Natural killer cell (primary cell): ENCODE data around the gene LAMA1. TPM values are rescaled to one million over a fixed set of nuclear protein-coding genes. Genes with fewer than 3 reads are reported as not detected.
A peak's percentile ranks its signal among the peaks of the same experiment; 100 is the strongest.

Source experiments
- ATAC-seq, 3 donors: fragments of 150-1000 bp in 2 of 3; fragments of 200-7000 bp in 1 of 3; cut with Tn5 transposase; 1 replicate in 1 of 3; 2 replicates in 2 of 3; pipeline ENCODE4 v1.10.0; 2021; ENCODE audit warnings: mild to moderate bottlenecking in 2 of 3, moderate library complexity in 2 of 3
- DNase-seq, 2 donors: peaks; one replicate each; pipeline versions ENCODE4 v3.0.0 to v3.0.0-alpha.2; 2013 to 2021; ENCODE audit warnings: mixed read lengths in 1 of 2
- H3K27ac ChIP-seq: one replicate; pipeline ENCODE4 v1.5.1; 2013; ENCODE audit warnings: mild to moderate bottlenecking, low read length
- H3K27me3 ChIP-seq: one replicate; pipeline ENCODE4 v1.6.1; 2013; ENCODE audit warnings: low read length; ENCODE audit not compliant: control insufficient read depth, insufficient read depth
- H3K36me3 ChIP-seq: one replicate; pipeline ENCODE4 v1.6.1; 2013; ENCODE audit warnings: low read length; ENCODE audit not compliant: control insufficient read depth, insufficient read depth
- H3K4me1 ChIP-seq: one replicate; pipeline ENCODE4 v1.6.1; 2013; ENCODE audit warnings: low read length; ENCODE audit not compliant: control insufficient read depth, insufficient read depth
- H3K4me3 ChIP-seq: one replicate; pipeline ENCODE4 v1.5.1; 2013; ENCODE audit warnings: low read length
- H3K9me3 ChIP-seq: one replicate; pipeline ENCODE4 v1.6.1; 2013; ENCODE audit warnings: low read length; ENCODE audit not compliant: control insufficient read depth, insufficient read depth
- H3K27ac Mint-ChIP-seq, 2 donors: one replicate each; pipeline ENCODE4 v1.8.0; 2022; ENCODE audit warnings: mild to moderate bottlenecking in 2 of 2, mixed read lengths in 2 of 2, moderate library complexity in 1 of 2
- H3K27me3 Mint-ChIP-seq, 2 donors: one replicate each; pipeline ENCODE4 v1.8.0; 2022; ENCODE audit warnings: low read depth in 2 of 2, mixed read lengths in 2 of 2
- H3K36me3 Mint-ChIP-seq: one replicate; pipeline ENCODE4 v1.8.0; 2022; ENCODE audit warnings: mixed read lengths
- H3K4me1 Mint-ChIP-seq, 2 donors: one replicate each; pipeline ENCODE4 v1.8.0; 2022; ENCODE audit warnings: mixed read lengths in 2 of 2
- H3K4me3 Mint-ChIP-seq: one replicate; pipeline ENCODE4 v1.8.0; 2022; ENCODE audit warnings: mild to moderate bottlenecking, moderate library complexity, mixed read lengths
- H3K9me3 Mint-ChIP-seq, 2 donors: one replicate each; pipeline ENCODE4 v1.8.0; 2022; ENCODE audit warnings: mixed read lengths in 2 of 2
- WGBS: methylation state at CpG from one replicate; pipeline ENCODE4 v1.1.7; 2013; ENCODE audit warnings: missing lambda C conversion rate; ENCODE audit not compliant: insufficient coverage; 5-methylcytosine and 5-hydroxymethylcytosine counted together
- intact Hi-C: fragments of 100-400 bp; cut with micrococcal nuclease; formaldehyde crosslinking; loops from one replicate; pipeline ENCODE4 v1.14.2; 2022
- total RNA-seq, 4 donors: library from RNA; stranded (reverse); fragments of 120-200 nt in 1 of 4; gene quantifications; one replicate each; pipeline versions ENCODE4 v1.2.3 to v1.2.4, GENCODE V29; 2013 to 2022
- TF ChIP-seq, protein P1 (sequence below): fragments of 200-600 bp; IDR thresholded peaks from one replicate; pipeline ENCODE4 v1.8.0; 2022; ENCODE audit warnings: antibody characterized with exemption

LAMA1 gene
- total RNA-seq, 3 donors from 2014 or later (not counting 1 experiment from before 2014, with no cell fraction given) = not detected

DNA sequence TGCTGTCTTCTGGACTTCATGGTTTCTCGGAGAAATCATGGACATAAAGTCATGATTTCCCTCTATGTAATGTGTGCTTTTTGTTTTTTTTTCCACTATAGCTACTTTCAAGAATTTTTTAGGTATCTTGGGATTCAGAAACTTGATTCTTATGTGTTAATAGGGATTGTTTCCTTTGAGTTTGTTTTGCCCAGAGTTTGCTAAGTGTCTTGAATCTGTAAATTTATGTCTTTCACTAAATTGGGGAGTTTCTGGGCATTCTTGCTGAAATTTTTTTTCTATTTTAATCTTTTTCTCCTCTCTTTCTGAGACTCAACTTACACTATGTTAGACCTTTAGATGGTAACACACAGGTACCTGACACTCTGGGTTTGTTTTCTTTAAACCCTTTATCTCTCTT is 182.7 kb downstream of the LAMA1 start:
- no peaks in the 10 kb centered on the region for H3K4me1 ChIP-seq
- H3K27me3 Mint-ChIP-seq = peaks cover 4 to 21% of the 10 kb centered on the region in 2 donors
- H3K9me3 ChIP-seq = no peaks in the 10 kb centered on the region
- no peak overlapping the region for H3K4me3 ChIP-seq
- DNase-seq (no peak), ATAC-seq (no peak)
- H3K27me3 ChIP-seq = peaks cover 2% of the 10 kb centered on the region
- no peak overlapping the region for H3K27ac Mint-ChIP-seq
- H3K4me3 Mint-ChIP-seq = no peak overlapping the region
- peaks cover 0 to 4% of the 10 kb centered on the region in 2 donors for H3K9me3 Mint-ChIP-seq
- H3K27ac ChIP-seq = no peak overlapping the region
- H3K4me1 Mint-ChIP-seq = no peaks in the 10 kb centered on the region
- TF ChIP-seq, protein P1, sequence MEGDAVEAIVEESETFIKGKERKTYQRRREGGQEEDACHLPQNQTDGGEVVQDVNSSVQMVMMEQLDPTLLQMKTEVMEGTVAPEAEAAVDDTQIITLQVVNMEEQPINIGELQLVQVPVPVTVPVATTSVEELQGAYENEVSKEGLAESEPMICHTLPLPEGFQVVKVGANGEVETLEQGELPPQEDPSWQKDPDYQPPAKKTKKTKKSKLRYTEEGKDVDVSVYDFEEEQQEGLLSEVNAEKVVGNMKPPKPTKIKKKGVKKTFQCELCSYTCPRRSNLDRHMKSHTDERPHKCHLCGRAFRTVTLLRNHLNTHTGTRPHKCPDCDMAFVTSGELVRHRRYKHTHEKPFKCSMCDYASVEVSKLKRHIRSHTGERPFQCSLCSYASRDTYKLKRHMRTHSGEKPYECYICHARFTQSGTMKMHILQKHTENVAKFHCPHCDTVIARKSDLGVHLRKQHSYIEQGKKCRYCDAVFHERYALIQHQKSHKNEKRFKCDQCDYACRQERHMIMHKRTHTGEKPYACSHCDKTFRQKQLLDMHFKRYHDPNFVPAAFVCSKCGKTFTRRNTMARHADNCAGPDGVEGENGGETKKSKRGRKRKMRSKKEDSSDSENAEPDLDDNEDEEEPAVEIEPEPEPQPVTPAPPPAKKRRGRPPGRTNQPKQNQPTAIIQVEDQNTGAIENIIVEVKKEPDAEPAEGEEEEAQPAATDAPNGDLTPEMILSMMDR = no peak
- no peaks in the 10 kb centered on the region for H3K36me3 Mint-ChIP-seq
- intact Hi-C loops = no loop called here
- no CpG with 5 or more reads among the region's 1 CpG for WGBS
- H3K36me3 ChIP-seq = no peaks in the 10 kb centered on the region

DNA sequence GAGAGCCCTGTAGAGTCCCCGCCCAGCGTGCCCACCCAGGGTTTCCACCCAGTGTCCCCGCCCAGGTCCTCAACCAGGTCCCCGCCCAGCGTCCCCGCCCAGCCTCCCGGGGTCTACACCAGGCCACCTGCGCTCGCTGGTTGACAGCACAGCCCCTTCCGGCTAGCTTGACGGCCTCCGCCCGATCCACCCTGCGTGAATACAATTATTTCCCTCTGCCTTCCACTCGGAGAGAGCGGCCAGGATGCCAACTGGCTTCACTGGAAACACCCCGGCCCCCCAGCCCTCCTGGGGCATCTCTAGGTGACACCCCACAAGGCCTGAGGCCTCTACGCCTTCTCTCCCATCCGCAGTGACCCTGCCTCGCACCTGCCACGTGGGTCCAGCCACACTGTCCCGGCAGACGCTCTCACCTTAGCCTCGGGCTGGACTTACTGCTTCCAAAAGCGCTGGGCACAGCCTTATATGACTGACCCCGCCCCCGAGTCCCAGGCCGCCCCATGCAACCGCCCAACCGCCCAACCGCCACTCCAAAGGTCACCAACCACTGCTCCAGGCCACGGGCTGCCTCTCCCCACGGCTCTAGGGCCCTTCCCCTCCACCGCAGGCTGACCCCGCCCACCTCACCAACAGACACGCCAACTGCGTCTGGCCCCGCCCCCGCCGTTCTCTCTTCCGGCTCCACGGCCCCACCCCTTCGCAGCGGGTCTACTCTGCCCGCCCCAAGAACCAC is 188.1 kb downstream of the LAMA1 start:
- DNase-seq (no peak), ATAC-seq (peak in 1 of 3 donors; percentile 12)
- TF ChIP-seq, protein P1 = no peak
- no peak overlapping the region for H3K4me3 Mint-ChIP-seq
- no peaks in the 10 kb centered on the region for H3K9me3 ChIP-seq
- no peaks in the 10 kb centered on the region for H3K4me1 Mint-ChIP-seq
- H3K27ac Mint-ChIP-seq = no peak overlapping the region
- H3K9me3 Mint-ChIP-seq = no peaks in the 10 kb centered on the region
- WGBS = 88% methylated on average over 45 of the region's 45 CpGs
- no peaks in the 10 kb centered on the region for H3K4me1 ChIP-seq
- H3K27me3 ChIP-seq = no peaks in the 10 kb centered on the region
- H3K36me3 ChIP-seq = no peaks in the 10 kb centered on the region
- no peak overlapping the region for H3K27ac ChIP-seq
- intact Hi-C loops = no loop called here
- no peaks in the 10 kb centered on the region for H3K36me3 Mint-ChIP-seq
- H3K4me3 ChIP-seq = no peak overlapping the region
- peaks cover 0 to 2% of the 10 kb centered on the region in 2 donors for H3K27me3 Mint-ChIP-seq

DNA sequence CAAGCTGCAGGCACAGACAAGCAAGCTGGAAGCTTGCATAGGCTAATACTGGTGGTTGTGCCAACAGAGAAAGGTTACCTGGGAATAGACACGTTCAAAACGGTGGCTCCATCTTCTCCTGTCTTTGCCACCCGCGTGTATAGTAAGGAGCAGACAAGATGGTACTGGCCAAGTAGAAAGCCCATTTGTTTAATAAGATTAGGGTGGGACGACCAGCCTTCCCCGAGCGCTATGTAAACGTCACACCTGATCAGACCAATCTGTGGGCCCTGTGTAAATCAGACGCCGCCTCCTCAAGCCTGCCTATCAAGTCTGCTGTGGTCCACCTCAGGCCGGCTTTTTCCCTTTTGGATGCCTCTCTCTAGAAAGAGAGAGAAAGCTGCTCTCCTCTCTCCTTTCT is 189.2 kb downstream of the LAMA1 start:
- TF ChIP-seq, protein P1 = no peak
- no peak overlapping the region for H3K27ac ChIP-seq
- 85% methylated on average over 11 of the region's 11 CpGs for WGBS
- DNase-seq (no peak), ATAC-seq (no peak)
- peaks cover 0 to 2% of the 10 kb centered on the region in 2 donors for H3K9me3 Mint-ChIP-seq
- H3K36me3 ChIP-seq = no peaks in the 10 kb centered on the region
- H3K4me1 Mint-ChIP-seq = no peaks in the 10 kb centered on the region
- H3K4me3 ChIP-seq = no peak overlapping the region
- no peaks in the 10 kb centered on the region for H3K4me1 ChIP-seq
- no peak overlapping the region for H3K4me3 Mint-ChIP-seq
- H3K27ac Mint-ChIP-seq = no peak overlapping the region
- H3K27me3 ChIP-seq = no peaks in the 10 kb centered on the region
- H3K27me3 Mint-ChIP-seq = no peaks in the 10 kb centered on the region
- H3K36me3 Mint-ChIP-seq = no peaks in the 10 kb centered on the region
- no peaks in the 10 kb centered on the region for H3K9me3 ChIP-seq
- intact Hi-C loops = no loop called here

DNA sequence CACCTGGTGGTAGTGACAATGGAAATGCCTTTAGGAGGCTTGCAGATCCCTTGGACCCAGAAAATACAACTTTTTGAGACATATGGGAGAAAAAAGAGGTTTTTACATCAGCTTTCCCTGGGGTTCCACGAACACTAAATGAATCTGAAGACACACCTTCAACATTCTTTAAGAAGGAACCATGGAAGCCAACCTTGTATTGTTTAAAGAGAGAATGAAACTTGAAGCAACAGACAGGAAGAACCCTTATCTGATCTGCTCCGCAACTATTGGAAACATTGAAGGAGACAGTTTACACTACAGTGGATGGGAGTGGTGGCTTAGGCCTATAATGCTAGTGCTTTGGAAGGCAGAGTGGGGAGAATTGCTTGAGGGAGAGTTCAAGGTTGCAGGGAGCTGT is 190.4 kb downstream of the LAMA1 start:
- H3K4me3 Mint-ChIP-seq = no peak overlapping the region
- intact Hi-C loops = no loop called here
- no peaks in the 10 kb centered on the region for H3K4me1 Mint-ChIP-seq
- Histone ChIP-seq H3K27ac (no peak overlapping the region), H3K36me3 (no peaks in the 10 kb centered on the region), H3K4me3 (no peak overlapping the region), H3K4me1 (no peaks in the 10 kb centered on the region), H3K9me3 (no peaks in the 10 kb centered on the region), H3K27me3 (no peaks in the 10 kb centered on the region)
- DNase-seq = no peak
- WGBS = 87% methylated on average over 1 of the region's 2 CpGs
- no peaks in the 10 kb centered on the region for H3K27me3 Mint-ChIP-seq
- no peak overlapping the region for H3K27ac Mint-ChIP-seq
- no peaks in the 10 kb centered on the region for H3K36me3 Mint-ChIP-seq
- no peak for ATAC-seq
- peaks cover 0 to 2% of the 10 kb centered on the region in 2 donors for H3K9me3 Mint-ChIP-seq
- TF ChIP-seq, protein P1 = no peak
